ENCODE results near the gene NAP1L3.

NAP1L3 gene

DNA sequence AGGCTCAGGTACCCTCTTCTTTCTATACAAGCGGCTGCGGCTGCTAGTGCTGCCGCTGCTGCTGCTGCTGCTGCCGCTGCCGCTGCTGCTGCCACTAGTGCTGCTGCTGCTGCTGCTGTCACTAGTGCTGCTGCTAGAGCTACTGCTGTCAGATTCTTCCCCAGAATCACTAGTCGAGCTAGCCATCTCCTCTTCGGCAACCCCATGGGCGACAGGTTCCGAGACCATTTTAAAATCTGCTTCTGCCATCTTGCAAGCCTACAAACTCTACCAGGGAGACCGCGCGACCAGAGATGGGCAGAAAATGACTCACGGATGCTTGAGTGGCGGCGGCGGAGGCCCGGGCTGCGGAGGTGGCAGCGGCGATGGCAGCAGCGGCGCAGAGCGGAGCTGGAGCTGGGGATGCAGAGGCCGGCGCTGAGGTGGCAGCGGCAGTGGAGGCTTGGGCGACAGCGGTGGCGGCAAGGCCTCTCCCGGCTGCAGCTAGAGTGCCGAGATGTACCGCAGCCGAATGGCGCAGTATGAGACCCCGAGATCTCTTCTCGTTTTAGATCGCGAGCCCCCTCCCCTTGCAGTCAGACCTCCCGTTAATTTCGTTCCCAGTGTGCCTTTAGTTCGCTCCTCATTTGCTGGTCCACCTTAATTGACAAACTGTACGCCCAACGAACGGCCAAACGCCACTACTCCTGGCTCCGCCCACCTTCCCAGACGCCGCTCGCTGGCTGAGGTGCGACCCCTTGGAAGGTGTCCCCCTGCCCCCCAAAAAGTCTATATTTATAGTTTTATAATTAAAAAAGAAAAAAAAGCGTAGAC is at the start of gene NAP1L3:
TSS of gene NAP1L3 (minus strand) at position 523 of the 813 bp plus-strand sequence. CDS start at position 249, 274 bp downstream.
- no peak for TF ChIP-seq CTCF (IDR thresholded peaks at IDR 0.05; ENCODE audit: low read depth, low read length)
- DNase-seq (ENCODE audit: low read depth in 2 of 2), result peak; percentile 63 to 71
- H3K4me3 ChIP-seq (replicated peaks in 1 of 2; ENCODE audit: low read depth in 2 of 2, low read length in 2 of 2), result peak within 1 kb of the TSS; percentile 51 to 57

GRCh38 chrX:93711076-93711475 is 37.7 kb upstream of the NAP1L3 start:
- DNase-seq (ENCODE audit: low read depth in 2 of 2), result no peak
- no peak for TF ChIP-seq CTCF (IDR thresholded peaks at IDR 0.05; ENCODE audit: low read depth, low read length)
- no peak overlapping the region for H3K4me3 ChIP-seq (replicated peaks in 1 of 2; ENCODE audit: low read depth in 2 of 2, low read length in 2 of 2)

DNA sequence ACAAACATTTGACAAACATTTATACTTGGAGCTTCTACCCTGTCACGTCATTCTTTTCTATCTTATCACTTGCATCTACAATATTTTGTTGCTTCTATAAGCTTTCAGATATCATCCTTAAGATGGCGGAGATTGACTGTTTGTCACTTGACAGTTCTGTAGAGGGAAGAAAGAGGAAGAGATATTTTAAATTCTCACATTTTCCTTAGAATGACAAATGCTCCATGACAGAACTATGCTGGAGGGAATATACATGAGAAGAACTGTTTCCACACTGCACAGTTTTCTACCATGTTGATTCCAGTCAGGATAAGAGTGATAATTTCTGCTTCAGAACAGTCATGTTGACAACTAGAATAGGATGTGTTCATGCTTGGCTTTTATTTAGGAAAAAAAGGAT is 30.3 kb upstream of the NAP1L3 start:
- no peak for TF ChIP-seq CTCF (IDR thresholded peaks at IDR 0.05; ENCODE audit: low read depth, low read length)
- DNase-seq (ENCODE audit: low read depth in 2 of 2), result no peak
- no peak overlapping the region for H3K4me3 ChIP-seq (replicated peaks in 1 of 2; ENCODE audit: low read depth in 2 of 2, low read length in 2 of 2)

DNA sequence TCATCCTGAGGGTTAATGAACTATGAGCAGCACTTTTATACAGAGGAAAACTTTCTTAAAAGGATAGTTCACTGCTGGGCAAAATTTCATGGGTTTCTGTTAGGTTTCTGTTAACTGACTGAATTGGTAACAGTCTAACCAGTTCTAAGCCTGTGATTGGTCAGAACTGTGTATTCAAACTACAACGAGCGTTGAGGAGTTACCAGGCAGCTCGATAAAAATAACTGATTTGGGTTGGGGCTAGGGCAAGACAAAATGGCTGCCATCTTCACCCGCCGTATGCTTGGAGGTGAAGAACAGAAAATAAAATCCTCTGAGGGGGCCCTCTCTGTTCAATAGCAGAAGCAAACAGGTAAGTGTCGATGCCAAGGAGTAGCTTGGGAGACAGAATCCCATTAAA is 22.6 kb upstream of the NAP1L3 start:
- no peak for DNase-seq (ENCODE audit: low read depth in 2 of 2)
- no peak overlapping the region for H3K4me3 ChIP-seq (replicated peaks in 1 of 2; ENCODE audit: low read depth in 2 of 2, low read length in 2 of 2)
- TF ChIP-seq CTCF (IDR thresholded peaks at IDR 0.05; ENCODE audit: low read depth, low read length), result no peak

DNA sequence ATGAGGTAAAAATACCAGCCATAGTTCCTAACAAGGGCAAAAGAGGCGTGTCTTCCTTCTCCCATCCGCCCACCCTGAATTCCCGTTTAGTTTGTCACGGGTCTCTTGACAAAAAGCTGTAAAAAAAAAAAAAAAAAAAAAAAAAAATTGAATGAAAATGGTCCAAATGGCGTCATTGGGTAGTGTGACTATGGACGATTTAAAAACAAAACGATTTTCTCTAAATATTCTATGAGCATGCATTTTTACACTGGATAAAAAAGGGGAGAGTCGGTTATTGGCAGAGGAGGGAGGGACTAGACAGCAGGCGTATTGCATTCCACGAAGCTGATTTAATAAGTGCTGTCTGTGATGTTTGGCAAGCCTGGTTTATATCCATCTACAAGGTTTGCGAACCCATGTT is 492 bp upstream of the NAP1L3 start, which contains the start of gene FAM133A:
TSS of gene FAM133A (plus strand) at position 338 of the 403 bp plus-strand sequence. CDS start 35,214 bp downstream, outside the sequence.
- peak within 1 kb of the TSS; percentile 51 to 57 for H3K4me3 ChIP-seq (replicated peaks in 1 of 2; ENCODE audit: low read depth in 2 of 2, low read length in 2 of 2)
- TF ChIP-seq CTCF (IDR thresholded peaks at IDR 0.05; ENCODE audit: low read depth, low read length), result no peak
- peak; percentile 15 to 27 for DNase-seq (ENCODE audit: low read depth in 2 of 2)

GRCh38 chrX:93660575-93660974 is 12.8 kb downstream of the NAP1L3 start:
- H3K4me3 ChIP-seq (replicated peaks in 1 of 2; ENCODE audit: low read depth in 2 of 2, low read length in 2 of 2), result no peak overlapping the region
- TF ChIP-seq CTCF (IDR thresholded peaks at IDR 0.05; ENCODE audit: low read depth, low read length), result no peak
- no peak for DNase-seq (ENCODE audit: low read depth in 2 of 2)
